ENCODE measurements around the gene BCAR1. TPM values are rescaled to one million over a fixed set of nuclear protein-coding genes. Genes with fewer than 3 reads are reported as not detected.
A peak's percentile ranks its signal among the peaks of the same experiment; 100 is the strongest.
"Not testable (repeated sequence)": the region's sequence is repeated elsewhere in the genome, so short reads cannot be mapped to it uniquely, and the experiment has no call there.

Gene BCAR1
- total and polyA plus RNA-seq, 2 of the 13 experiments (the other 11 are each of a cell fraction or from before 2014, with no cell fraction given), result 48.1 to 51.7 TPM

DNA sequence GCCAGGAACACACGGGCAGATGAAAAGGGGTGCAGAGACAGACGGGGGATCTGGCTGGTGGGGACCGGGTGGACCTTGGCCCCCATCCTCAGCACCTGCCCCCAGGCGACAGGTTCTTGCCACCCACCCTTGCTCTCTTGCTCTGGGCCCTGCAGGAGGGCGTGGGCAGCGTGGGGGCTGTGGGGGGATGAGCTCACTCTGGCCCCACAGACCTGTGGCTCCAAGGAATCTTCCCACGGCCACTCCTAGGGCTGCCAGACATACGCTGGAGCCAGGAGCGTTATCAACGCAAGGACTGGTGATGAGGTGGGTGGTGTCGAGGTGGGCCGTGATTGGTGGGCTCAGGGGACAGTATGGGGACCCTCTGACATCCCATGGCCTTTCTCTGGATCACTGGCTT, 26.3 kb downstream of the BCAR1 start (continued):
- TF ChIP-seq, protein P1, sequence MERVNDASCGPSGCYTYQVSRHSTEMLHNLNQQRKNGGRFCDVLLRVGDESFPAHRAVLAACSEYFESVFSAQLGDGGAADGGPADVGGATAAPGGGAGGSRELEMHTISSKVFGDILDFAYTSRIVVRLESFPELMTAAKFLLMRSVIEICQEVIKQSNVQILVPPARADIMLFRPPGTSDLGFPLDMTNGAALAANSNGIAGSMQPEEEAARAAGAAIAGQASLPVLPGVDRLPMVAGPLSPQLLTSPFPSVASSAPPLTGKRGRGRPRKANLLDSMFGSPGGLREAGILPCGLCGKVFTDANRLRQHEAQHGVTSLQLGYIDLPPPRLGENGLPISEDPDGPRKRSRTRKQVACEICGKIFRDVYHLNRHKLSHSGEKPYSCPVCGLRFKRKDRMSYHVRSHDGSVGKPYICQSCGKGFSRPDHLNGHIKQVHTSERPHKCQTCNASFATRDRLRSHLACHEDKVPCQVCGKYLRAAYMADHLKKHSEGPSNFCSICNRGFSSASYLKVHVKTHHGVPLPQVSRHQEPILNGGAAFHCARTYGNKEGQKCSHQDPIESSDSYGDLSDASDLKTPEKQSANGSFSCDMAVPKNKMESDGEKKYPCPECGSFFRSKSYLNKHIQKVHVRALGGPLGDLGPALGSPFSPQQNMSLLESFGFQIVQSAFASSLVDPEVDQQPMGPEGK (CRISPR knock-in tag; IDR thresholded peaks at IDR 0.05), result no peak
- TF ChIP-seq PAWR (CRISPR knock-in tag; IDR thresholded peaks at IDR 0.05; ENCODE audit: borderline replicate concordance), result no peak

DNA sequence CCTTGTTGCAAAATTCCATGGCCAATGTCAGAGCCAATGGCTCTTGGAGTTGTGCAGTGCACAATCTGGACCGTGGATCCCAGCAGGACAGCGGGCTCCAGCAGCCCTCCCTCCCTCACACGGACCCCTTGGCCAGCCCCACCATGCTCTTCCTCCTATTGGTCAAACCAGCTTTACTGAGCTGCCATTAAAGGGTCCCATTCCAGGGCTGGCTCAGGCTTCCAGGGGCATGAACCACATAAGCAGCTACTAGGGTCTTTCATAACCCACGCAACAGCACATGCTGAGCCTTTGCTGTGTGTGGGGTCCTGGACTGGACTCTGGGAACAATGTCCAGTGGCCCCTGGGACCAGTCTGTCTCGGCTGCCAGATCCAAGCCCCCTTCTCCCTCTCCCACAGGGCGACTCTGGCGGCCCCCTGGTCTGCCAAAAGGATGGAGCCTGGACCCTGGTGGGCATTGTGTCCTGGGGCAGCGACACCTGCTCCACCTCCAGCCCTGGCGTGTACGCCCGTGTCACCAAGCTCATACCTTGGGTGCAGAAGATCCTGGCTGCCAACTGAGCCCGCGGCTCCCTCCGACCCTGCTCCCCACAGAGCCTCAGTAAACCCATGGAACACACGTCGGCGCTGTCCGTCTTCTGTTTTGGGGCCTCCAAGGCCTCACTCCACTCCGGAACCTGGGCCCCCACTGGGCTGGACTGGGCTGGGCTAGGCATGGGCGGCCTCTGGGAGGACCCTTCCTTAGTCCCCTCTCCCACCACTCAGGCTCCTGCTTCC, 26.9 kb downstream of the BCAR1 start:
- no peaks in the 10 kb centered on the region for H3K9me3 ChIP-seq (ENCODE audit: low read length)
- 52% methylated on average over 17 of the region's 20 CpGs for WGBS (ENCODE audit: low lambda C conversion rate)
- H3K9ac ChIP-seq (ENCODE audit: insufficient read depth, low read depth, low read length), result no peak overlapping the region
- ChIA-PET CTCF (ENCODE audit: low intra/inter-chr PET ratio, low total read pairs) (no interaction called here), POLR2A (no interaction called here)
- H3K27me3 ChIP-seq (ENCODE audit: control insufficient read depth in 1 of 2, insufficient read depth in 2 of 2, low read length in 2 of 2), result peaks cover 10 to 22% of the 10 kb centered on the region in 2 experiments
- intact Hi-C loops (cut with micrococcal nuclease; ENCODE audit: unreplicated experiment), result loop anchor here (2.0 kb wide), 1 partner anchor 18 kb away; the partner anchor contains the start of gene CTRB2
- no peak overlapping the region for H3K4me3 ChIP-seq (replicated peaks in 1 of 3; ENCODE audit: insufficient read depth in 1 of 3, low read depth in 2 of 3, low read length in 3 of 3)
- H3K4me2 ChIP-seq (ENCODE audit: low read depth, low read length), result no peak overlapping the region
- H3K4me1 ChIP-seq (ENCODE audit: insufficient read depth, low read length), result peaks cover 30% of the 10 kb centered on the region
- no peak for FAIRE-seq
- DNase-seq (ENCODE audit: low spot score), result no peak
- in situ Hi-C loops (cut with HindIII; ENCODE audit: extremely low pct_ligation_motif_present, low pct_unique_long_range_greater_than_20kb), result no loop called here
- H3K36me3 ChIP-seq (replicated peaks in 1 of 2; ENCODE audit: control insufficient read depth in 1 of 2, insufficient read depth in 2 of 2, low read length in 2 of 2), result peaks cover 1 to 7% of the 10 kb centered on the region in 2 experiments; a peak in 4 of 5 replicates
- H2AFZ ChIP-seq (ENCODE audit: low read length), result no peak overlapping the region
- no peaks in the 10 kb centered on the region for H4K20me1 ChIP-seq (ENCODE audit: insufficient read depth, low read length)
- peak; percentile 12; the same call in 1 of the 2 replicates for TF ChIP-seq POLR2G (IDR thresholded peaks at IDR 0.05; ENCODE audit: low read depth, low read length)
- no peak for TF ChIP-seq JDP2 (CRISPR knock-in tag; IDR thresholded peaks at IDR 0.05; ENCODE audit: borderline replicate concordance)
- TF ChIP-seq ZNF30 (CRISPR knock-in tag; IDR thresholded peaks at IDR 0.05), result 0 out of 2 replicates have a peak, but pooled peaks have one; percentile 33
- TF ChIP-seq, protein P2, sequence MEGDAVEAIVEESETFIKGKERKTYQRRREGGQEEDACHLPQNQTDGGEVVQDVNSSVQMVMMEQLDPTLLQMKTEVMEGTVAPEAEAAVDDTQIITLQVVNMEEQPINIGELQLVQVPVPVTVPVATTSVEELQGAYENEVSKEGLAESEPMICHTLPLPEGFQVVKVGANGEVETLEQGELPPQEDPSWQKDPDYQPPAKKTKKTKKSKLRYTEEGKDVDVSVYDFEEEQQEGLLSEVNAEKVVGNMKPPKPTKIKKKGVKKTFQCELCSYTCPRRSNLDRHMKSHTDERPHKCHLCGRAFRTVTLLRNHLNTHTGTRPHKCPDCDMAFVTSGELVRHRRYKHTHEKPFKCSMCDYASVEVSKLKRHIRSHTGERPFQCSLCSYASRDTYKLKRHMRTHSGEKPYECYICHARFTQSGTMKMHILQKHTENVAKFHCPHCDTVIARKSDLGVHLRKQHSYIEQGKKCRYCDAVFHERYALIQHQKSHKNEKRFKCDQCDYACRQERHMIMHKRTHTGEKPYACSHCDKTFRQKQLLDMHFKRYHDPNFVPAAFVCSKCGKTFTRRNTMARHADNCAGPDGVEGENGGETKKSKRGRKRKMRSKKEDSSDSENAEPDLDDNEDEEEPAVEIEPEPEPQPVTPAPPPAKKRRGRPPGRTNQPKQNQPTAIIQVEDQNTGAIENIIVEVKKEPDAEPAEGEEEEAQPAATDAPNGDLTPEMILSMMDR (CRISPR knock-in tag; IDR thresholded peaks at IDR 0.05), result peak; percentile 10; the same call in 1 of the 2 replicates
- no TSS peak for BruUV-seq (replicated peaks)
- ATAC-seq, result peak; percentile 29
- no peaks in the 10 kb centered on the region for H3K79me2 ChIP-seq (ENCODE audit: insufficient read depth, low read length)
- H3K27ac ChIP-seq (ENCODE audit: extremely low read length, insufficient read depth, low read length), result no peak overlapping the region

DNA sequence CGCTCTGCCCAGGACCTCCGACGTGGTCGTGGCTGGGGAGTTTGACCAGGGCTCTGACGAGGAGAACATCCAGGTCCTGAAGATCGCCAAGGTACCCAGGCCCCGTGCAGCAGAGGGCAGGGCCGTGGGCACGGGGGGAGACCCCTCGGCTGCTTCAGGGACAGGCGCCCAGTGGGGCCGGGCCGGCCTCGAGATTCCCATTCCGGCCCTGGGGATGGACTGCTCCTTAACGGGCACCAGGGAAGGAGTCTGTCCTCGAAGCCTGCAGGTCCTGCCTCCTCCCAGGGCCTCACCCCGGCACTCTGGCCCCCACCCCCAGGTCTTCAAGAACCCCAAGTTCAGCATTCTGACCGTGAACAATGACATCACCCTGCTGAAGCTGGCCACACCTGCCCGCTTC, 28.3 kb downstream of the BCAR1 start:
- FAIRE-seq; H3K36me3 ChIP-seq (replicated peaks in 1 of 2; ENCODE audit: control insufficient read depth in 1 of 2, insufficient read depth in 2 of 2, low read length in 2 of 2); BruUV-seq (replicated peaks); H4K20me1 ChIP-seq (ENCODE audit: insufficient read depth, low read length); H3K9me3 ChIP-seq (ENCODE audit: low read length); intact Hi-C loops (cut with micrococcal nuclease; ENCODE audit: unreplicated experiment); H3K4me3 ChIP-seq (replicated peaks in 1 of 3; ENCODE audit: insufficient read depth in 1 of 3, low read depth in 2 of 3, low read length in 3 of 3); CTCF ChIA-PET (ENCODE audit: low intra/inter-chr PET ratio, low total read pairs); ATAC-seq; POLR2A ChIA-PET; H2AFZ ChIP-seq (ENCODE audit: low read length); H3K4me2 ChIP-seq (ENCODE audit: low read depth, low read length); DNase-seq (ENCODE audit: low spot score); H3K9ac ChIP-seq (ENCODE audit: insufficient read depth, low read depth, low read length); in situ Hi-C loops (cut with HindIII; ENCODE audit: extremely low pct_ligation_motif_present, low pct_unique_long_range_greater_than_20kb); H3K79me2 ChIP-seq (ENCODE audit: insufficient read depth, low read length); H3K27ac ChIP-seq (ENCODE audit: extremely low read length, insufficient read depth, low read length): not testable (repeated sequence)
- WGBS (ENCODE audit: low lambda C conversion rate), result no CpG with 5 or more reads among the region's 20 CpGs
- H3K4me1 ChIP-seq (ENCODE audit: insufficient read depth, low read length), result peaks cover 43% of the 10 kb centered on the region
- H3K27me3 ChIP-seq (ENCODE audit: control insufficient read depth in 1 of 2, insufficient read depth in 2 of 2, low read length in 2 of 2), result peaks cover 10 to 34% of the 10 kb centered on the region in 2 experiments

Data from HepG2 (cell line).